Ishikawa (cell line): Measurements from ENCODE around the gene MAD1L1.

Experiments used
- CEBPB ChIP-seq: IDR thresholded peaks from 2 replicates; pipeline ENCODE4 v1.6.1; 2012
- CREB1 ChIP-seq: IDR thresholded peaks from 2 replicates; pipeline ENCODE4 v1.6.1; 2012; ENCODE audit warnings: low read depth
- EP300 ChIP-seq: IDR thresholded peaks from 2 replicates; pipeline ENCODE4 v1.6.1; 2012; ENCODE audit warnings: borderline replicate concordance
- FOXM1 ChIP-seq: IDR thresholded peaks from 2 replicates; pipeline ENCODE4 v1.6.1; 2012; ENCODE audit warnings: low read depth, borderline replicate concordance
- NFIC ChIP-seq: IDR thresholded peaks from 2 replicates; pipeline ENCODE4 v1.6.1; 2012
- RAD21 ChIP-seq: IDR thresholded peaks from 2 replicates; pipeline ENCODE4 v1.6.1; 2012; ENCODE audit warnings: low read depth
- REST ChIP-seq: IDR thresholded peaks from 2 replicates; pipeline ENCODE4 v1.6.1; 2012; ENCODE audit warnings: low read depth, mild to moderate bottlenecking
- TAF1 ChIP-seq: IDR thresholded peaks from 2 replicates; pipeline ENCODE4 v1.6.1; 2012; ENCODE audit warnings: low read depth, mild to moderate bottlenecking
- TCF12 ChIP-seq: IDR thresholded peaks from 2 replicates; pipeline ENCODE4 v1.6.1; 2012; ENCODE audit warnings: low read depth
- TEAD4 ChIP-seq: IDR thresholded peaks from 2 replicates; pipeline ENCODE4 v1.6.1; 2012
- USF1 ChIP-seq: IDR thresholded peaks from 2 replicates; pipeline ENCODE4 v1.6.1; 2012
- YY1 ChIP-seq: IDR thresholded peaks from 2 replicates; pipeline ENCODE4 v1.6.1; 2012; ENCODE audit warnings: low read depth
- ZBTB7A ChIP-seq: IDR thresholded peaks from 2 replicates; pipeline ENCODE4 v1.6.1; 2012; ENCODE audit warnings: low read depth
- TF ChIP-seq, protein P1 (sequence below): IDR thresholded peaks from 2 replicates; pipeline ENCODE4 v1.6.1; 2012

GRCh38 chr7:1906988-1907745 lies 325.6 kb downstream of the MAD1L1 start:
- TF ChIP-seq NFIC (no peak), CREB1 (no peak), TCF12 (no peak), EP300 (no peak), FOXM1 (no peak), TEAD4 (no peak), CEBPB (no peak), USF1 (no peak), ZBTB7A (no peak), TAF1 (no peak), YY1 (no peak), REST (no peak), RAD21 (no peak)
- TF ChIP-seq, protein P1, sequence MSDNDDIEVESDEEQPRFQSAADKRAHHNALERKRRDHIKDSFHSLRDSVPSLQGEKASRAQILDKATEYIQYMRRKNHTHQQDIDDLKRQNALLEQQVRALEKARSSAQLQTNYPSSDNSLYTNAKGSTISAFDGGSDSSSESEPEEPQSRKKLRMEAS, result no peak
